ENCODE measurements around the gene CD81.

The CD81 gene

DNA sequence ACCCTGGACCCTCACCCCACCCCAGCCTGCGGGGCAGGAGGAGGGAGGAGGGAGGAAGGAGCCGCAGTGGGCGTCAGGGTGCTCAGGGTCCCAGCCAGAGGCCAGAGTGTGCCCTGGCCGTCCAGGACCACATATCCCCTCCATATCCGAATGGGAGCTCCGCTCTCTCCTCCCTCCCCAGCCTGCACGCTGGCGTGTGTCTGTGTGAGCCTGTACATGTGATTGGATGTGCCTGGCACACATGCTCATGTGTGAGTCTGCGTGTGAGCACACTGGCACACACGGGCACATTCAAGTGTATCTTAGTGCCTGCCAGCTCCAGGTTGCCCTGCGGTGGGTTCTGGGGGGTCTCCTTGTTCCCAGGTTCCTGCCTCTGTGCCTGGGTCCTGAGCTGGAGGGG lies 31.6 kb downstream of the CD81 start:
- no peak for DNase-seq

DNA sequence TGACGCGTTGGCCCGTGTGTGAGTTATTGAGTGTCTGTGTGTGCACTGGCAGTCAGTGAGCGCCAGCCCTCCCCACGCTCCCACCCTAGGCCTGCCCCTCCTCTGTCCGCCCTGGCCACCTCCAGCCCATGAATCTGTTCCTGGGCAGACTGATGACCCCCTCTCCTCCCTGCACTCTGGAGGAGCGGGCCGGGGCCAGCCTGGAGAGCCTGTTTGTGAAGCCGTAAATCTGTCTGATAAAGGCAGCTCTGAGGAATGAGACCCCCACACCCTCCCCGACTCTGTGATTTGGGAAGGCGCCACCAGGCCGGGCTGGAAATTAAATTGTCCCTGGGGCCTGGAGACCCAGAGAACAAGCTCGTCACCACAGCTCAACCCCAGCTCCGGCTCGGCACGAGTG lies 32.0 kb downstream of the CD81 start:
- DNase-seq, result no peak

- no peak for DNase-seq
Measured at GRCh38 chr11:2409611-2410468, 32.7 kb downstream of the CD81 start.

DNA sequence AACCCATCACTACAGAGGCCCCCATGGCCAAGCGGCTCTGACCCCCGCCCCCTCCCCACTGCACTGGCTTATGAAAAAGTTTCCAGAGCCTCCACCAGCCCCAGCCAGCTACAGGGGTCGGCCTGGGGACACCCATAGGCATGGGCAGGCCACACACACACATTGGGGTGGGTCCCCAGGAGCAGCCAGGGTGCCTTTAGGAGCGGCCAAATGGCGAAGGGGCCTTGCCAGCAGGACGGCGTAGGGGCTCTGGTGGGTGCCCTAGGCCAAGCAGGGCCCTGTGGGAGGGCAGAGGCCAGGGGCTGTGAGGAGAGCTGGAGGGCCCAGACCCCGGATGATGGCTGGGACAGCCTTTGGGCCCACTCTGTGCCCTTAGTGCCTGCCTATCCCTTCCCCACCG lies 33.5 kb downstream of the CD81 start:
- DNase-seq, result no peak

- no peak for DNase-seq
Measured at GRCh38 chr11:2411446-2412305, 34.6 kb downstream of the CD81 start.

DNA sequence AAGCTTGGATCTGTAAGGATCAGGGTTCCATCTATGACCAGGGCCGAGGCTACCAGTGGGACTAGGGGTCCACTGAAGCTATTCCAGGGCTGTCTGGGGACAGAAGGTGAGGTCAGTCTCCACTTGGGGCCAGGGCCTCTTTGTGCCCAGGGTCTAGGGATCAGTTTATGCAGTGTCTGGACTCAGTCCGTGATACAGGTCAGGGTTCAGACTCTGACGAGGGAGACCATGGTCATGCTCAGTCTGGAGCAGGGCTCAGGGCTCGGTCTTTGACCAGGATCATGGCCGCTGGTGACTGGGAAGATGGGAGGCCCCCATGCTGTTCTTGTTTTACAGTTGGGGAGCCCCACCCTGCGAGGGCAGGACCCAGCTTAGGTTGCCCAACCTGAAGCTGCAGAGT lies 35.2 kb downstream of the CD81 start:
- no peak for DNase-seq

DNA sequence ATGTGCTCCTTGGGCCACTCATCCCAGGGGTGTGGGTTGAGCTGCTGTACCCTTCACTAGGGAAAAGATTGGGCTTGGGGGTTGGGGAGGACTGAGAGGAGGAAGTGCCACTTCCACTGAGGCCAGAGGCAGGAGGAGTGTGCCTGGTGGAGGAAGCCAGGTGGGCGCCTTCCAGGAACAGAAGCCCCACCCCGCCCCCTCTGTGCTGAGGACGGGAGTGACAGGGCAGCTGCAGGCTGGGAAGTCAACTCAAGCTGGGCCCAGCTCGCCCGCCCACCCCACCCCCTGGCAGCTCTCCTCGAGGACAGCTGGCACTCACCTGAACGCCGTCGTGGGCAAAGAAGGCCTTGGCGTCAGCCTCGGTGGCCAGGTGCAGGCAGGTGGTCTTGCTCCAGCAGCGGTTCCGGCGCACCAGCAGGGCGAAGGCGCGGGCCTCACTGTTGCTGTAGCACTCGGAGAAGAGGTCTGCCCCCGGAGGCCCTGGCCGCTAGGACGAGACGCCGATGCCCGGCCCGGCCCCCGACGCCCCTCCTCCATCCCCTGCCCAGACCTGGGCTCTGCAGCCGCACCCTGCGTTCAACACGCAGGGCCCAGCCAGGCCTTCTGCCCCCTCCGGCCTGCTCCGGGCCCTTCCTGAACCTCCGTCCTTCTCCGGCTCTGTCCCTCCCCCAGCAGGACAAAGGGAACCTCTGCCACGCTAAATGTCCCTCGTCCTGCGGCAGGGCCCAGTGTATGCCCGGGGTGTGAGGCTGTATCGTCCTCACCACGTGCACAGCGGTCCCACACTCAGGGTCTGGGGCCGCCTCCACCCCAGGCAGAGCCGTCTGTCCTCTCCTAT lies 36.9 kb downstream of the CD81 start:
- DNase-seq, result peak; percentile 60

DNA sequence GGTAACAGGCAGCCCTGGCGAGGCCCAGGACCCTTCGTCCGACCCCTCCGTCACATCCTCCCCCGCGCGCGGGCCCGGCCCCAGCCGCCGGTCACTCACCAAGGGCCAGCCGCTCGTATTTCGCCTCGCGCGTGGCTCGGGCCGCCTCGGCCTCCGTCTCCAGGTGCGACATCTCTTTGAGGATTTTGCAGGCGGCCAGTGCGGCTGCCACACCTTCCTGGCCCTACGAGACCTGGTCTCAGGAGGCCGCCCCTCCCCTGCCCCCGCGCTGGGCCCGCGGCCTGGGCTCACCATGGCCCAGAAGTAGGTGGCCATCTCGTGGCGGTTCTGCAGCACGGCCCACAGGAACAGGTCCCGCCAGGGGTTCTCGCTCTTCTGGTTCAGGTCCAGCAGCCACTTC lies 37.5 kb downstream of the CD81 start:
- DNase-seq, result no peak

- DNase-seq, result no peak
Measured at GRCh38 chr11:2415171-2415570, 38.1 kb downstream of the CD81 start.

DNA sequence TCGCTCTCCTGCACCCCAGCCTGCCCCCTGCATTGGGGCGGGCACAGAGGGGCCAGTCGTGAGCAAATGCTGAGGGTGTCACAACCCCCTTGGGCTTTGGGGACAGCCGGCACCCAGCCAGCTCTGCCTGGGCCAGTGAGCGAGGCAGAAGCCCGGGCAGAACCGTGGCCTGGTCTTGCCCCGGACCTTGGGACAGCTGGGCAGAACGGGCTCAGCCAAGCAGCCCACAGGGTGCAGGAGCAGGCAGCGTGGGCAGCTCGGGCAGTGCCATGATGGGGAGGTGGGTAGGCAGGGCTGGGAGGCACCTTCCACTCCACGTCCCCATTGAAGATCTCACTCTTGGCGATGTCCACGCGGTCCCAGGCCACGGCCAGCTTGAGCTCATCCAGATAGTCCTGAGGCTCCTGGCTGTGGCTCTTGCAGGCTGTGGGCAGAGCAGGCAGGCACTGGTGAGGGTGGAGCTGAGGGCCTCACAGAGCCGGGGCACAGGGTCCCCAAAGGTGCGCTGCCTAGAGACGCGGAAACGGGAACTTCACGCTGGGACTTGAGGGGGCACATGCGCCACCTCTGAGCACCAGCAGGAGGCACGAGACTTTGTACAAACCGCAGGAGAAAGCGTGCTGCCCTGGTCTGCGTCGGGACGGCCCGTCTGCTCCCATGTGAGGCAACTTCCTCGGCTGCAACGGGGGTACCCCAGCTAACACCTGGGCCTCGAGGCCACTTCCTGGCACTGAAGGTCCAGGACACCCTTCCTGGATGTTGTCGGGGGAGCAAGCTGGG lies 38.7 kb downstream of the CD81 start:
- DNase-seq, result no peak

DNA sequence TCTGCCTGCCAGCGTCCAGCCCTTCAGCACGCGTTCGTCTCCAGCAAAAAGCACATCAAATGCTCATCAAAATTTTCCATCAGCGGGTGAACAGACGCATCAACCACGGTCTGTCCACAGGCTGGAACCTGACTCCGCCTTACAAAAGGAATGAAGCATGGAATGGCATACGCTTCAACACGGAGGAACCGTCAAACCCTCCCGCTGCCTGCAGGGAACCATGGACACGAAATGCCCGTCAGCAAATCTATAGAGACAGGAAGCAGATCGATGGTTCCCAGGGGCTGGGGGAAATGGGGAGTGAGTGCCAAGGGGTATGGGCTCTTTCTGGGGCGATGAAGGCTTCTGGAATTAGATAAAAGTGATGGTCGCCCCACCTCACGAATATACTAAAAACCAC lies 39.7 kb downstream of the CD81 start:
- DNase-seq, result no peak

GRCh38 chr11:2417856-2418692 lies 41.0 kb downstream of the CD81 start:
- DNase-seq, result no peak

- no peak for DNase-seq
Measured at GRCh38 chr11:2418693-2419360, 41.7 kb downstream of the CD81 start.

- peak; percentile 66 for DNase-seq
Measured at GRCh38 chr11:2419638-2420501, 42.8 kb downstream of the CD81 start.

GRCh38 chr11:2420502-2421225 lies 43.6 kb downstream of the CD81 start:
- DNase-seq, result peak; percentile 66

DNA sequence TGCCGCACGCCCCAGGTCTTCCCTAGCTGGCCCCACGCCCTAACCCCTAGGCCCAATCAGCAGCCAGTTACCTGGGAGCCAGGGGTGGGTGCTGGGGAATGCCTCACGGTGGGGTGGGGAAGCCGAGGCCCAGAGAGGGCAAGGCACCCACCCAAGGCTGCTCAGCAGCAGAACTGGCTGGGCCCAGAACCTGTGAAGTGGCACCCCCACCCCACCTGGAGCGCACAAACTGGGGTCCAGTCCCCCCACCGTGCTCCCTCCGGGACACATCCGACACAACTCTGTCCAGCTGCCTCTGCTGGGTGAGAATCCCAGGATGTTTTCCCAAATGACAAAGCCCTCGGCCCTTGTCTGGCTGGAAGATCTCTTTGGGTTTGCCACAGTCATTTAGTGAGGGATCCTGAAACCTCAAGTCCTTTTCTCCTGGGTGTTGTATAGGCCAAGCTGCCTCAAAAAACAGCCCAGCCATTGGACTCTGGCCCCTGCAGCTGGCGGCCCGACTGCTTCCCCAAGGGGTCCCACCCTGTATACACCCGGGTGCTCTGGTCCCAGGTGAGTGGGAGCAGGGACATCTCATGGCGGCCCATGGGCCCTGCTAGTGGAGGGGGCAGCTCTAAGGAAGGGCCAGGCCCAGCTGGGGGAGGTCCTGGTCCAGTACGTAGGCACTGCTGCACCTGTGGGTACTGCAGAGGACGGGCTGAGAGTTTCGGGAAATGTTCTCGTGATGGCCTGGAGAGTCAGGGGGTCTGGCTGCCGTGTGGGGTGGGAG lies 44.3 kb downstream of the CD81 start:
- no peak for DNase-seq

DNA sequence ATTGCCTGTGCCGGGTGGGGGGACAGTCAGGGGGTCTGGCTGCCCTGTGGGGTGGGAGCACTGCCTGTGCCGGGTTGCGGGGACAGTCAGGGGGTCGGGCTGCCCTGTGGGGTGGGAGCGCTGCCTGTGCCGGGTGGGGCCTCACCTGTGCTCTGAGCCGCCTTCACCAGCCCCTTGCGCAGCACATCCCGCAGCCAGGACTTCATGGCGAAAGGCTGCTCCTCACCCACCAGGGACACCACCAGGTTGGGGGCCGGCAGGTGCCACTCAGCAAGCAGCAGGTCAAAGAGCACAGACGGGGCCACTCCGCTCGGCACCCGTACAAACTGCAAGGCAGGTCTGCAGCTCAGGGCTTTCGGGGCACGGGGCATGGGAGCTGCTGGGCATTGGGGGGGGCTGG lies 44.9 kb downstream of the CD81 start:
- no peak for DNase-seq

DNA sequence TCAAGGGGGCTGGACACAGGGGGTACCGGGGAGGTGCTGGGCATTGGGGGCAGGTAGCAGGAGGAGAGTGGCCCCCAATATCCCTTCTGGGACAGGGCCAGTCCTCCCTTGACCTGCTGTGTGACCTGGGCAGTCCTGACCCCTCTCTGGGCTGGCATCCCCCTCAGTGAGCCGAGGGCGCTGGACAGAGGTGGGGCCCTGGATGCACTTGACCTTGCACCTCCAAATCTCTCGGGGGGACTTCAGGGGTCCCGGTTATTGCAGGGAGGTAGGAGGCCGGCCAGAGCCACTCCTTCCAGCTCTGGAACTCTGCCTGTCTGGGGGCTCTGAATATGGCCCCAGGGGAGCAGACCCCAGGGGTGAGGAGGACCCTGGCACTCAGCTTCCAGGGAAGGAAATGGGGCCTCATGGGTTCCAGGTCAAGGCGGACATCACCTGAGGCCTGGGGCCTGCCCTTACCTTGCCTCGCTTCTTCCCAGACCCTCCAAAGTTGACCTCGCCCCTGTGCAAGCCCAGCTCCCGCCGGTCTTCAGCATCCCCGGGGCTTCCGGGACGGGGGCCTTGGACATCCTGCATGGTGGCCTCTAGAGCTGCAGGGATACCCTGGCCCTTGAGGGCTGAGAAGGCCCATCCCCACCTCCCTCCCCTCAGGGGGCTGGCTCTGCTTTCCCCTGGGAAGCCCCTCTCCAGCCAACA lies 45.5 kb downstream of the CD81 start:
- DNase-seq, result no peak

All from COR-L47 (cell line).